Smooth muscle cell (in vitro differentiated cells): ENCODE measurements around the gene CTNNA1. TPM values are rescaled to one million over a fixed set of nuclear protein-coding genes. Genes with fewer than 3 reads are reported as not detected.

ENCODE experiments used
- DNase-seq: peaks from one replicate; lab custom pipeline; 2025; ENCODE audit not compliant: unreplicated experiment; lab: John Stamatoyannopoulos, UW
- H2AFZ ChIP-seq: fragments of 200-600 bp; sonication (generic); 2 replicates; pipeline ENCODE4 v1.6.0; 2016; ENCODE audit warnings: antibody characterized with exemption, low read depth, mild to moderate bottlenecking
- H3F3A ChIP-seq: fragments of 200-600 bp; sonication (generic); 2 replicates; pipeline ENCODE4 v1.6.0; 2017; ENCODE audit warnings: antibody characterized with exemption, low read depth
- H3K27ac ChIP-seq: fragments of 200-600 bp; sonication (generic); 2 replicates; pipeline ENCODE4 v1.5.1; 2016; ENCODE audit warnings: low read depth, mild to moderate bottlenecking
- H3K27me3 ChIP-seq: fragments of 200-600 bp; sonication (generic); 2 replicates; pipeline ENCODE4 v1.6.1; 2016; ENCODE audit warnings: low read depth, mild to moderate bottlenecking
- H3K36me3 ChIP-seq: fragments of 200-600 bp; sonication (generic); 2 replicates; pipeline ENCODE4 v1.5.1; 2016; ENCODE audit warnings: low read depth
- H3K4me1 ChIP-seq: fragments of 200-600 bp; sonication (generic); 2 replicates; pipeline ENCODE4 v1.5.1; 2016; ENCODE audit warnings: low read depth
- H3K4me2 ChIP-seq: fragments of 200-600 bp; sonication (generic); 2 replicates; pipeline ENCODE4 v1.6.0; 2016; ENCODE audit warnings: mild to moderate bottlenecking
- H3K4me3 ChIP-seq: fragments of 200-600 bp; sonication (generic); 2 replicates; pipeline ENCODE4 v1.5.1; 2016; ENCODE audit warnings: mild to moderate bottlenecking
- H3K79me2 ChIP-seq: fragments of 200-600 bp; sonication (generic); 2 replicates; pipeline ENCODE4 v1.6.0; 2016; ENCODE audit warnings: low read depth, mild to moderate bottlenecking
- H3K9ac ChIP-seq: fragments of 200-600 bp; sonication (generic); 2 replicates; pipeline ENCODE4 v1.6.0; 2016; ENCODE audit warnings: low read depth
- H3K9me3 ChIP-seq: fragments of 200-600 bp; sonication (generic); replicated peaks from 2 replicates; pipeline ENCODE4 v1.5.1; 2016; ENCODE audit warnings: low read depth
- H4K20me1 ChIP-seq: fragments of 200-600 bp; sonication (generic); 2 replicates; pipeline ENCODE4 v1.6.0; 2016; ENCODE audit warnings: low read depth
- CTCF ChIP-seq: fragments of 200-600 bp; sonication (generic); IDR thresholded peaks from 2 replicates; pipeline ENCODE4 v1.5.1; 2017; ENCODE audit warnings: borderline replicate concordance, mild to moderate bottlenecking, antibody characterized with exemption; ENCODE audit not compliant: insufficient read depth, poor library complexity, severe bottlenecking
- WGBS: methylation state at CpG from one replicate; pipeline ENCODE4 v1.1.7; 2016; ENCODE audit warnings: low lambda C conversion rate; 5-methylcytosine and 5-hydroxymethylcytosine counted together
- polyA plus RNA-seq: library from polyadenylated mRNA; unstranded; fragments of >200 nt; fragmentation: Nextera tagmentation; extraction: Ambion mirVana; gene quantifications from 2 replicates; pipeline ENCODE4 v1.2.1, GENCODE V29; 2016
- total RNA-seq: library from RNA; depleted of rRNA; stranded (reverse); fragments of >200 nt; gene quantifications from 2 replicates; pipeline ENCODE4 v1.2.3, GENCODE V29; 2014

CTNNA1 gene
- total and polyA plus RNA-seq, 2 experiments from 2014 or later, result 149 to 251 TPM

GRCh38 chr5:138951091-138951985 is 198.1 kb downstream of the CTNNA1 start:
- Histone ChIP-seq H3K9me3 (no peaks in the 10 kb centered on the region), H3K36me3 (no peaks in the 10 kb centered on the region), H2AFZ (no peak overlapping the region), H3K27ac (no peak overlapping the region), H3K9ac (no peak overlapping the region), H3K4me2 (no peak overlapping the region), H3K4me3 (no peak overlapping the region), H3K79me2 (no peaks in the 10 kb centered on the region), H3F3A (no peaks in the 10 kb centered on the region), H3K4me1 (peaks cover 34% of the 10 kb centered on the region), H3K27me3 (no peaks in the 10 kb centered on the region), H4K20me1 (peaks cover 4% of the 10 kb centered on the region)
- 97% methylated on average over 18 of the region's 18 CpGs for WGBS
- DNase-seq, result no peak
- TF ChIP-seq CTCF, result no peak

GRCh38 chr5:138951986-138952735 is 198.9 kb downstream of the CTNNA1 start:
- H3K79me2 ChIP-seq, result no peaks in the 10 kb centered on the region
- no peak overlapping the region for H3K9ac ChIP-seq
- no peak overlapping the region for H3K4me2 ChIP-seq
- TF ChIP-seq CTCF, result no peak
- no peak for DNase-seq
- peaks cover 33% of the 10 kb centered on the region for H3K4me1 ChIP-seq
- WGBS, result 95% methylated on average over 17 of the region's 17 CpGs
- H3K4me3 ChIP-seq, result no peak overlapping the region
- no peaks in the 10 kb centered on the region for H3K36me3 ChIP-seq
- H3K9me3 ChIP-seq, result no peaks in the 10 kb centered on the region
- H3K27ac ChIP-seq, result no peak overlapping the region
- no peak overlapping the region for H2AFZ ChIP-seq
- peaks cover 4% of the 10 kb centered on the region for H4K20me1 ChIP-seq
- no peaks in the 10 kb centered on the region for H3K27me3 ChIP-seq
- no peaks in the 10 kb centered on the region for H3F3A ChIP-seq

- no peaks in the 10 kb centered on the region for H3K9me3 ChIP-seq
- H3K4me2 ChIP-seq, result peak overlapping the region; percentile 27
- no peak overlapping the region for H3K9ac ChIP-seq
- no peaks in the 10 kb centered on the region for H3F3A ChIP-seq
- no peak overlapping the region for H2AFZ ChIP-seq
- H3K4me3 ChIP-seq, result no peak overlapping the region
- TF ChIP-seq CTCF, result no peak
- H3K79me2 ChIP-seq, result no peaks in the 10 kb centered on the region
- no peaks in the 10 kb centered on the region for H3K27me3 ChIP-seq
- H4K20me1 ChIP-seq, result peaks cover 4% of the 10 kb centered on the region
- DNase-seq, result no peak
- H3K36me3 ChIP-seq, result no peaks in the 10 kb centered on the region
- peaks cover 33% of the 10 kb centered on the region for H3K4me1 ChIP-seq
- H3K27ac ChIP-seq, result no peak overlapping the region
- 97% methylated on average over 6 of the region's 6 CpGs for whole genome bisulfite sequencing
These were observed 199.7 kb downstream of the CTNNA1 start for GRCh38 chr5:138952962-138953361.
